ENCODE results near the gene NUDT3. TPM values are rescaled to one million over a fixed set of nuclear protein-coding genes. Genes with fewer than 3 reads are reported as not detected.

The NUDT3 gene
- total RNA-seq, 2 donors from 2014 or later = 11.9 to 16.2 TPM

DNA sequence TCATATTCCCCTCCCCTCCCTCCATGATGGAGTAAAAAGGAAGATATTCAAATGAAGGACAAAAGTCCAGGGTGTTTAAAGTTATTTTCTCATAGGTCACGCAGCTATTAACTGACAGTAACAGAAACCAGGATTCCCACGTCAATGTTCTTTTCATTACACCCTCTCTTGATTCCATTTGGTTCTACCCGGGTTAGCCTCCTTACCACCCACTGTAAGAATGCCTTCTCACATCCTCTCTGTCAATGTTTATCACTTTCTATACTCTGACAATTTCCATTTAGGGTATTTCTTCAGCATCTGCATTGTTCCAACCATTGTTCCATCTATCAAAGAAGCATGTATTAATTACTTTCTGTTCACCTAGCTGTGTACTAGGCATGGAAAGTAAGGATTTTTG is 52.1 kb downstream of the NUDT3 start:
- intact Hi-C loops (cut with DNase I) = no loop called here
- TF ChIP-seq, protein P1, sequence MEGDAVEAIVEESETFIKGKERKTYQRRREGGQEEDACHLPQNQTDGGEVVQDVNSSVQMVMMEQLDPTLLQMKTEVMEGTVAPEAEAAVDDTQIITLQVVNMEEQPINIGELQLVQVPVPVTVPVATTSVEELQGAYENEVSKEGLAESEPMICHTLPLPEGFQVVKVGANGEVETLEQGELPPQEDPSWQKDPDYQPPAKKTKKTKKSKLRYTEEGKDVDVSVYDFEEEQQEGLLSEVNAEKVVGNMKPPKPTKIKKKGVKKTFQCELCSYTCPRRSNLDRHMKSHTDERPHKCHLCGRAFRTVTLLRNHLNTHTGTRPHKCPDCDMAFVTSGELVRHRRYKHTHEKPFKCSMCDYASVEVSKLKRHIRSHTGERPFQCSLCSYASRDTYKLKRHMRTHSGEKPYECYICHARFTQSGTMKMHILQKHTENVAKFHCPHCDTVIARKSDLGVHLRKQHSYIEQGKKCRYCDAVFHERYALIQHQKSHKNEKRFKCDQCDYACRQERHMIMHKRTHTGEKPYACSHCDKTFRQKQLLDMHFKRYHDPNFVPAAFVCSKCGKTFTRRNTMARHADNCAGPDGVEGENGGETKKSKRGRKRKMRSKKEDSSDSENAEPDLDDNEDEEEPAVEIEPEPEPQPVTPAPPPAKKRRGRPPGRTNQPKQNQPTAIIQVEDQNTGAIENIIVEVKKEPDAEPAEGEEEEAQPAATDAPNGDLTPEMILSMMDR (IDR thresholded peaks at IDR 0.05) = no peak
- no peak for DNase-seq
- Histone ChIP-seq H3K36me3 (no peaks in the 10 kb centered on the region), H3K27ac (no peak overlapping the region), H3K27me3 (no peaks in the 10 kb centered on the region), H3K9ac (ENCODE audit: low read depth in 2 of 2, low read length in 2 of 2) (no peak overlapping the region), H3K9me3 (no peaks in the 10 kb centered on the region), H3K4me3 (no peak overlapping the region), H3K4me1 (no peaks in the 10 kb centered on the region)

DNA sequence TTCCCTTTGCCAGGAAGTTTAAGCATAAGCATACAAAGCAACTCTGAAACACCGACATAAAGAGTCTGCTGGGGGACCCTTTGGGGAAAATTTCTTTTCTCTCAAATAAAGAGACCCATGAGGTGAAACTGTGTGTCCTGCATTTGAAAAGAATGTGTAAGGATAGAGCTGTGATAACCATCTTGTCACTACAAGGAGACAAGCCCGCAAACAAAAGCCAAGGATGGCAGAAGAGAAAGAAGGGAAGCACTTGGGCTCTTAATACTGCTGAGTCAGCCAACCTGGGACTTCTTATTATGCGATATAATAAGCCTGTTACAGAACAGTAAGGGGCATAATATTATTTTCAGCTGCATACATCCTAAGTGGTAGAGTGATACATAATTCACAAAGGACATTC is 52.5 kb downstream of the NUDT3 start:
- H3K27me3 ChIP-seq = no peaks in the 10 kb centered on the region
- no peak overlapping the region for H3K27ac ChIP-seq
- TF ChIP-seq, protein P1 (IDR thresholded peaks at IDR 0.05) = no peak
- DNase-seq = no peak
- H3K36me3 ChIP-seq = no peaks in the 10 kb centered on the region
- intact Hi-C loops (cut with DNase I) = no loop called here
- H3K4me3 ChIP-seq = no peak overlapping the region
- no peaks in the 10 kb centered on the region for H3K4me1 ChIP-seq
- H3K9ac ChIP-seq (ENCODE audit: low read depth in 2 of 2, low read length in 2 of 2) = no peak overlapping the region
- no peaks in the 10 kb centered on the region for H3K9me3 ChIP-seq

DNA sequence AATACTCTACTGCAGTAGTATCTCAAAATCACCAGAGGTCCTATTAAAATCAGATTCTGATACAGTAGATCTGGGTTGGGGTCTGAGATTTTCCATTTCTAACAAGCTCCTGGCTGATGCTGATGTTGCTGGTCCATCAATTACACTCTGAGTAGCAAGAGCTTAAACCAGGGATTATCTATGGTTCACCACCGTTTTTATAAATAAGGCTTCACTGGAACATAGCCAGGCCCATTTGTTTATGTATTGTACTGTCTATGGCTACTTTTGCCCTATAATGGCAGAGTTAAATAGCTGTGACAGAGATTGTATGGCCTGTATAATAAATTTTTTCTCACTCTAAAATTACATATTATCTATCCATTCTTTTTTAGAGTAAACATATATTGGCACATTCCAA is 53.0 kb downstream of the NUDT3 start:
- Histone ChIP-seq H3K9ac (ENCODE audit: low read depth in 2 of 2, low read length in 2 of 2) (no peak overlapping the region), H3K36me3 (no peaks in the 10 kb centered on the region), H3K9me3 (no peaks in the 10 kb centered on the region), H3K4me3 (no peak overlapping the region), H3K4me1 (no peaks in the 10 kb centered on the region), H3K27me3 (no peaks in the 10 kb centered on the region), H3K27ac (no peak overlapping the region)
- TF ChIP-seq, protein P1 (IDR thresholded peaks at IDR 0.05) = no peak
- intact Hi-C loops (cut with DNase I) = no loop called here
- no peak for DNase-seq

DNA sequence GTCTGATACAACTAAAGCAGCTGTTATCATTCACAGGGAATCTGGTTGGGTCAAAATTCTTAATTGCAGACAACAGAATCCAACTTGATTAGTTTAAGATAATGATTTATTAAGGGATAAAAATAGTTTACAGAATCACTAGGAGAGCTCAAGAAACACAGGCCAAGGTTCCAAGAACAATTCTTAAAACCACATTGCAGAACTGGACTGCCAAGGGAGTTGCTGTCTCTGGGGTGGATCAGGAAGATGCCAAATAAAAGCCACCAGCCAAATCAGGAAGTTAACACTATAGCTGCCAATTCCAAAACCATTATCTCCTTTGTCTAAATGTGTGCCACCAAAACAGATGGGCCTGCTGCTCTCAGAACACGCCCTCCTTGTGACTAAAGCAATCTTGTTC is 53.7 kb downstream of the NUDT3 start:
- Histone ChIP-seq H3K27me3 (no peaks in the 10 kb centered on the region), H3K9ac (ENCODE audit: low read depth in 2 of 2, low read length in 2 of 2) (no peak overlapping the region), H3K4me1 (no peaks in the 10 kb centered on the region), H3K4me3 (no peak overlapping the region), H3K36me3 (no peaks in the 10 kb centered on the region), H3K9me3 (no peaks in the 10 kb centered on the region), H3K27ac (no peak overlapping the region)
- DNase-seq = no peak
- TF ChIP-seq, protein P1 (IDR thresholded peaks at IDR 0.05) = no peak
- intact Hi-C loops (cut with DNase I) = no loop called here

- H3K36me3 ChIP-seq = no peaks in the 10 kb centered on the region
- intact Hi-C loops (cut with DNase I) = no loop called here
- H3K4me1 ChIP-seq = no peaks in the 10 kb centered on the region
- H3K27me3 ChIP-seq = no peaks in the 10 kb centered on the region
- H3K9me3 ChIP-seq = no peaks in the 10 kb centered on the region
- no peak for DNase-seq
- H3K27ac ChIP-seq = no peak overlapping the region
- TF ChIP-seq, protein P1 (IDR thresholded peaks at IDR 0.05) = no peak
- no peak overlapping the region for H3K4me3 ChIP-seq
- H3K9ac ChIP-seq (ENCODE audit: low read depth in 2 of 2, low read length in 2 of 2) = no peak overlapping the region
These were observed 54.1 kb downstream of the NUDT3 start for GRCh38 chr6:34338377-34338776.

Data from colonic mucosa (tissue), 4 donors.